GM19238 (cell line): ENCODE data around the gene S100Z.

ENCODE experiments used
- DNase-seq: peaks from one replicate; pipeline ENCODE4 v3.0.0; 2011; ENCODE audit warnings: low spot score; ENCODE audit not compliant: insufficient read length

Gene S100Z

GRCh38 chr5:76952795-76953536 lies 103.2 kb downstream of the S100Z start, which contains the start of gene CRHBP:
Gene CRHBP, plus strand, starts transcription at chr5:76953045. Its CDS starts 90 bp downstream, at chr5:76953135.
- no peak for DNase-seq

DNA sequence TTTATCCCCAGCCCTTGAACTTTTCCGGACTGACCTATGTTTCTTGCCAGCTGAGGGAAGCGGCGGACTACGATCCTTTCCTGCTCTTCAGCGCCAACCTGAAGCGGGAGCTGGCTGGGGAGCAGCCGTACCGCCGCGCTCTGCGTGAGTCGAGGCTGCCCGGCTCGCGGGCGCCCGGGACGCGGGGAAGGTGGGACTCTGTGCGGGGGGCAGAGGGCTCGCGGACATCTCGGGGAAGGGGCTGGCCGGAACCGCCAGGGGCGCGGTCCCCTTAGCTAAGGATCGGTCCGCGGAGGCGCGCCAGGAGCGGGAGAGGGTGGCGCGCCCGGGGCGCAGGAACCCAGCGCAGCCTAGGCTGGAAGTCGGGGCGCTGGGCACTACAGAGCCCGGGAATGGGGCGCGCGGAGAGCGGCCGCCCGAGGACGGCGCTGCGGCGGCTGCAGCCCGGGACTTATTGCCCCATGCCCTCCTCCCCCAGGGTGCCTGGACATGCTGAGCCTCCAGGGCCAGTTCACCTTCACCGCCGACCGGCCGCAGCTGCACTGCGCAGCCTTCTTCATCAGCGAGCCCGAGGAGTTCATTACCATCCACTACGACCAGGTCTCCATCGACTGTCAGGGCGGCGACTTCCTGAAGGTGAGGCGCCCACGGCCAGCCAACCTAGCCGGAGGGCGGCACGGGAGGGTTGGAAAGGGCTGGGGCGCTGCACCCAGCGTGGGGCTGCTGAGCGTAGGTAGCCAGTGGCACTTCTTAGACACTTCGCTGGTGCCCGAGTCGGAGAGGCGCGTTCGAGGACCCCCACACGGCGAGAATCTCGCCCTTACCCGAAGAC lies 104.0 kb downstream of the S100Z start:
- DNase-seq: no peak

- DNase-seq: no peak
These were observed 104.6 kb downstream of the S100Z start for GRCh38 chr5:76954383-76954763.

DNA sequence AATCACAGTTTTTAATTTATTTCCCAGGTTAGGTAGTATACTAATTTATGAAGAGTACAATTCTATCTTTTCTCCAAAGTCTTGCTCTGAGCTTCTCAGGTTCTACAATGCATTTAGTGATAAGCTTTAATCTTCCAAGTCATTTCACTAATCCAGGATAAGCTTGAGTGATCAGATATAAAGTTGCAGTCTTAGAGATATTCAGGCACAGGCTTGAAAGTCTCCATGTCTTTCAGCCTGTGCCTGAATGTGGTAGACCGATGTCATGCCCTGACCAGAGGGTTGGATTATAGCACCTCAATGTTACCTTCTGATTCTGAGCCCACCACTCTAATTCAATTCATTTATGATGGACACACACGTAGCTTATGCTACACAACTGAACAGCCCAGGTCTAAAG lies 106.2 kb downstream of the S100Z start:
- DNase-seq: no peak

DNA sequence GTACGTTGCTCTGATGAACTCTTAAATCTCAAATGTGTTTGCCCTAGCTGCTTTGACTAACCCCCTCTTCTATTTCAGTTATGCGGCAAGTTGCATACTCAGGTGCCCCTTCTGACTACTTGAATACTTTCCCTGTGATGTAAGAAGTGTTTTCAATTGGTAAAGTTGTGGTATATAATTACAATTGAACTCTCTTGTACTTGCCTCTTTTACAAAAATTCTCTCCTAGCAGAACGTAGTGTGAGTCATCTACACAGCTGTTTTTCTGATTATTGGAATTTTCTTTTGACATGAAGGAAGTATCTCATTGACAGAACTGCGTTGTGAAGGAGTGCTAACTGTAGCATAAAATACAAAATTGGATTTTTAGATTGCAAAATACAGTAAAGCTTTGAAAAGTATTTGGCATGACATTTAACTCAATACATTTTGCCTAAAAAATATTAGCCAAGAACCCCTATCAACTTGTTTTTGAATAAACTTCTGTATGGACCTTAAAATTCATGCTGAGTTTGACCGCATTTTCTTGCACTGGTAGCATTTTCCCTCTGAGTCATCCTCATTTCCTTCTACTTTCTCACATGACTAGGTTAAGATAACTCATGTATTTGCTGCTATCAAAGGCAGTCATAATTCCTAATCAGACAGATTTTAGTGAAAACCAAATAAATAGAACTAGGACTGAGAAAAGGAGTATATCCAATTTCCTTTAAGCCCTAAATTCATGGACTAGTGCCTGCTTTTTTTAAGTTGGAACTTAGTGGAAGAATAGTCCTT lies 109.4 kb downstream of the S100Z start:
- DNase-seq: no peak

GRCh38 chr5:76960004-76960625 lies 110.3 kb downstream of the S100Z start:
- no peak for DNase-seq

DNA sequence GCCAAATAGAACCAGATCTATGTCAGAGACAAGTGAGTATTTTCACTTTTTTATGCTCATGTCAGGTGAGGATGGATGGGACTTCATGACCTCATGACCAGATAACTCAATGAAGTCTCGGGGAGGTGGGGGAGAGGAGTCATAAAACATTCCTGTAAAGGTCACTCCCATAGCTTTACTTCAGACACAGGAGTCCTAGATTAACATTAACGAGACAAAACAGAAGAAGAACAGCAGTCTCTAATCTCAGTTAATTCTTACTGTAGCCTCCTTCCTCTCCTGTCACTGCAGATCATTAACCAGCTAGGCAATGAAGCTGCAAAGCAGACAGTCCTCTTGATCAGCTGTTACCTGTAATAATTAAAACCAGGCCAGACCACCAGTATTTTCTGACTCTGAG lies 114.2 kb downstream of the S100Z start:
- no peak for DNase-seq
